ENCODE measurements around the gene AK1.

The AK1 gene

GRCh38 chr9:127860779-127861178 is 16.7 kb downstream of the AK1 start:
- DNase-seq (ENCODE audit: insufficient read length) (no peak), FAIRE-seq (no peak)
- TF ChIP-seq POLR2A (IDR thresholded peaks at IDR 0.05; ENCODE audit: low read depth, low read length) (no peak), POLR2AphosphoS5 (IDR thresholded peaks at IDR 0.05; ENCODE audit: low read depth, low read length) (no peak), TAF1 (IDR thresholded peaks at IDR 0.05; ENCODE audit: borderline replicate concordance, low read depth, low read length) (no peak)

GRCh38 chr9:127860260-127860659 is 17.2 kb downstream of the AK1 start:
- no peak for FAIRE-seq
- DNase-seq (ENCODE audit: insufficient read length), result no peak
- TF ChIP-seq POLR2A (IDR thresholded peaks at IDR 0.05; ENCODE audit: low read depth, low read length), result no peak
- TF ChIP-seq TAF1 (IDR thresholded peaks at IDR 0.05; ENCODE audit: borderline replicate concordance, low read depth, low read length), result no peak
- TF ChIP-seq POLR2AphosphoS5 (IDR thresholded peaks at IDR 0.05; ENCODE audit: low read depth, low read length), result no peak

- DNase-seq (ENCODE audit: insufficient read length) (no peak), FAIRE-seq (no peak)
- TF ChIP-seq TAF1 (IDR thresholded peaks at IDR 0.05; ENCODE audit: borderline replicate concordance, low read depth, low read length) (no peak), POLR2A (IDR thresholded peaks at IDR 0.05; ENCODE audit: low read depth, low read length) (no peak), POLR2AphosphoS5 (IDR thresholded peaks at IDR 0.05; ENCODE audit: low read depth, low read length) (no peak)
Observed at GRCh38 chr9:127858041-127858512, 19.4 kb downstream of the AK1 start.

GRCh38 chr9:127857278-127857677 is 20.2 kb downstream of the AK1 start:
- TF ChIP-seq POLR2AphosphoS5 (IDR thresholded peaks at IDR 0.05; ENCODE audit: low read depth, low read length) (no peak), POLR2A (IDR thresholded peaks at IDR 0.05; ENCODE audit: low read depth, low read length) (no peak), TAF1 (IDR thresholded peaks at IDR 0.05; ENCODE audit: borderline replicate concordance, low read depth, low read length) (no peak)
- DNase-seq (ENCODE audit: insufficient read length) (no peak), FAIRE-seq (no peak)

GRCh38 chr9:127856729-127857116 is 20.8 kb downstream of the AK1 start:
- TF ChIP-seq TAF1 (IDR thresholded peaks at IDR 0.05; ENCODE audit: borderline replicate concordance, low read depth, low read length) (no peak), POLR2AphosphoS5 (IDR thresholded peaks at IDR 0.05; ENCODE audit: low read depth, low read length) (no peak), POLR2A (IDR thresholded peaks at IDR 0.05; ENCODE audit: low read depth, low read length) (no peak)
- FAIRE-seq, result no peak
- DNase-seq (ENCODE audit: insufficient read length), result no peak

GRCh38 chr9:127856094-127856728 is 21.3 kb downstream of the AK1 start:
- FAIRE-seq, result no peak
- no peak for DNase-seq (ENCODE audit: insufficient read length)
- no peak for TF ChIP-seq POLR2A (IDR thresholded peaks at IDR 0.05; ENCODE audit: low read depth, low read length)
- TF ChIP-seq POLR2AphosphoS5 (IDR thresholded peaks at IDR 0.05; ENCODE audit: low read depth, low read length), result no peak
- TF ChIP-seq TAF1 (IDR thresholded peaks at IDR 0.05; ENCODE audit: borderline replicate concordance, low read depth, low read length), result no peak

GRCh38 chr9:127855522-127855921 is 22.0 kb downstream of the AK1 start:
- TF ChIP-seq POLR2AphosphoS5 (IDR thresholded peaks at IDR 0.05; ENCODE audit: low read depth, low read length) (no peak), POLR2A (IDR thresholded peaks at IDR 0.05; ENCODE audit: low read depth, low read length) (no peak), TAF1 (IDR thresholded peaks at IDR 0.05; ENCODE audit: borderline replicate concordance, low read depth, low read length) (no peak)
- FAIRE-seq, result no peak
- no peak for DNase-seq (ENCODE audit: insufficient read length)

- no peak for FAIRE-seq
- DNase-seq (ENCODE audit: insufficient read length), result no peak
- TF ChIP-seq POLR2AphosphoS5 (IDR thresholded peaks at IDR 0.05; ENCODE audit: low read depth, low read length) (no peak), TAF1 (IDR thresholded peaks at IDR 0.05; ENCODE audit: borderline replicate concordance, low read depth, low read length) (no peak), POLR2A (IDR thresholded peaks at IDR 0.05; ENCODE audit: low read depth, low read length) (no peak)
Observed at GRCh38 chr9:127854960-127855359, 22.5 kb downstream of the AK1 start.

GRCh38 chr9:127854184-127854806 is 23.2 kb downstream of the AK1 start, which contains the start of gene ENG:
Gene ENG (minus strand): TSS chr9:127854658. CDS start chr9:127854355, 303 bp downstream.
- DNase-seq (ENCODE audit: insufficient read length) (no peak), FAIRE-seq (no peak)
- no peak for TF ChIP-seq TAF1 (IDR thresholded peaks at IDR 0.05; ENCODE audit: borderline replicate concordance, low read depth, low read length)
- no peak for TF ChIP-seq POLR2AphosphoS5 (IDR thresholded peaks at IDR 0.05; ENCODE audit: low read depth, low read length)
- TF ChIP-seq POLR2A (IDR thresholded peaks at IDR 0.05; ENCODE audit: low read depth, low read length), result no peak

GRCh38 chr9:127853312-127854183 is 23.9 kb downstream of the AK1 start:
- no peak for TF ChIP-seq POLR2AphosphoS5 (IDR thresholded peaks at IDR 0.05; ENCODE audit: low read depth, low read length)
- no peak for TF ChIP-seq POLR2A (IDR thresholded peaks at IDR 0.05; ENCODE audit: low read depth, low read length)
- no peak for TF ChIP-seq TAF1 (IDR thresholded peaks at IDR 0.05; ENCODE audit: borderline replicate concordance, low read depth, low read length)
- FAIRE-seq (no peak), DNase-seq (ENCODE audit: insufficient read length) (no peak)

GRCh38 chr9:127852829-127853228 is 24.6 kb downstream of the AK1 start:
- FAIRE-seq (no peak), DNase-seq (ENCODE audit: insufficient read length) (no peak)
- TF ChIP-seq POLR2A (IDR thresholded peaks at IDR 0.05; ENCODE audit: low read depth, low read length) (no peak), POLR2AphosphoS5 (IDR thresholded peaks at IDR 0.05; ENCODE audit: low read depth, low read length) (no peak), TAF1 (IDR thresholded peaks at IDR 0.05; ENCODE audit: borderline replicate concordance, low read depth, low read length) (no peak)

Measured in GM12892 (cell line).